Astrocyte of the cerebellum (primary cell): ENCODE data around the gene PCSK6.

Source experiments
- DNase-seq: peaks from one replicate; pipeline ENCODE4 v3.0.0-alpha.2; 2011; ENCODE audit warnings: low read depth
- H3K4me3 ChIP-seq: 2 replicates; pipeline ENCODE4 v1.5.1; 2011; ENCODE audit warnings: mild to moderate bottlenecking, low read depth, low read length, moderate library complexity
- in situ Hi-C: cut with HindIII; loops from 2 replicates; pipeline ENCODE4 v1.10.0; 2017; ENCODE audit warnings: low sequenced_read_pairs
- TF ChIP-seq, protein P1 (sequence below): IDR thresholded peaks from 2 replicates; pipeline ENCODE4 v1.5.1; 2012; ENCODE audit warnings: low read length, low read depth, moderate library complexity, mild to moderate bottlenecking; ENCODE audit errors: missing control alignments

PCSK6 gene

GRCh38 chr15:101490922-101491733 is 1.6 kb upstream of the PCSK6 start:
- TF ChIP-seq, protein P1, sequence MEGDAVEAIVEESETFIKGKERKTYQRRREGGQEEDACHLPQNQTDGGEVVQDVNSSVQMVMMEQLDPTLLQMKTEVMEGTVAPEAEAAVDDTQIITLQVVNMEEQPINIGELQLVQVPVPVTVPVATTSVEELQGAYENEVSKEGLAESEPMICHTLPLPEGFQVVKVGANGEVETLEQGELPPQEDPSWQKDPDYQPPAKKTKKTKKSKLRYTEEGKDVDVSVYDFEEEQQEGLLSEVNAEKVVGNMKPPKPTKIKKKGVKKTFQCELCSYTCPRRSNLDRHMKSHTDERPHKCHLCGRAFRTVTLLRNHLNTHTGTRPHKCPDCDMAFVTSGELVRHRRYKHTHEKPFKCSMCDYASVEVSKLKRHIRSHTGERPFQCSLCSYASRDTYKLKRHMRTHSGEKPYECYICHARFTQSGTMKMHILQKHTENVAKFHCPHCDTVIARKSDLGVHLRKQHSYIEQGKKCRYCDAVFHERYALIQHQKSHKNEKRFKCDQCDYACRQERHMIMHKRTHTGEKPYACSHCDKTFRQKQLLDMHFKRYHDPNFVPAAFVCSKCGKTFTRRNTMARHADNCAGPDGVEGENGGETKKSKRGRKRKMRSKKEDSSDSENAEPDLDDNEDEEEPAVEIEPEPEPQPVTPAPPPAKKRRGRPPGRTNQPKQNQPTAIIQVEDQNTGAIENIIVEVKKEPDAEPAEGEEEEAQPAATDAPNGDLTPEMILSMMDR, result no peak
- DNase-seq, result no peak
- in situ Hi-C loops, result no loop called here
- H3K4me3 ChIP-seq, result no peak overlapping the region

GRCh38 chr15:101490408-101490891 is 943 bp upstream of the PCSK6 start:
- in situ Hi-C loops, result no loop called here
- no peak overlapping the region for H3K4me3 ChIP-seq
- TF ChIP-seq, protein P1, result no peak
- no peak for DNase-seq

GRCh38 chr15:101489237-101489598 is 289 bp downstream of the PCSK6 start:
- TF ChIP-seq, protein P1, result no peak
- in situ Hi-C loops, result no loop called here
- DNase-seq, result no peak
- H3K4me3 ChIP-seq, result no peak overlapping the region

DNA sequence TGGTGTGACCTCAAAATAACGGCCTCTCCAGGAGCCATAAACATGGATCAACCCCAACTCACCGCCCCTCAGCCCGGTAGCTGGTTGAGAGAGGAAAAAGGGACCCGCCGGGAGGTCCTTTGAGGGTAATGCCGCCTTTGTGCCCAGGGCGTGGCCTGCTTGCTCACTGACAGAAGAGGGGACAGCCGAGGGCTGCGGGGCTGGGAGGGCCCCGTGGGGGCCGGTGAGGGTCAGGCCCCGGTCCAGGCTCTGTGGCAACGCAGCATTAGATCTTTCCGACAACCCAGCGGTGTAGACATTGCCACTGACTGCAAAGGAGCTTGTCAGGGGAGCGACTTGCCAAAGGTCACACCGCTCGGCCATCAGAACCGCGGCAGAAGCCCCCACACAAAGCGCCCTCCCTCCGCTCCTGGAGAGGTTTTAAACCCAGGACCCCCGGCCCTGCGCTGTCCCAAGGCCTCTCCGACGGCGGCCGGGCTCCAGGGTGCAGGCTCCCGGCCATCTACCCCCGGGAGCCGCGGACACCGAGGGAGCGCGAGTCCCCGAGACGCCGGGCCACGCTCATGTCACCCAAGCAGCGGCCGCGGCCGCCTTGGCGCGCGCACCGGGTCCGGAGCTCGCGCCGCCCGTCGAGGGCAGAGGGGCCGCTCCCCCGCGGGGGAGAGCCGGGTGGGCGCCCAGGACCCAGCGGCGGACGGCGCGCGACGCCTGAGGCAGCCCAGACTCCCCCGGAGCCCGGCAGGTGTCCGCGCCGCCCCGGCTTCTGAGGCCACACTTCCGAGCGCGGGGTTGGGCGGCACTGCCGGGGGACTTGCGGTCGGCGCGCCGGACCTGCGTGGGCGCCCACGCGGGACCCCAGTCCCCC is 975 bp downstream of the PCSK6 start:
- DNase-seq, result no peak
- in situ Hi-C loops, result no loop called here
- no peak overlapping the region for H3K4me3 ChIP-seq
- TF ChIP-seq, protein P1, result no peak

- TF ChIP-seq, protein P1, result no peak
- in situ Hi-C loops, result no loop called here
- DNase-seq, result no peak
- H3K4me3 ChIP-seq, result no peak overlapping the region
These were observed 2.6 kb downstream of the PCSK6 start for GRCh38 chr15:101486696-101487459.

GRCh38 chr15:101483462-101483861 is 6.0 kb downstream of the PCSK6 start:
- no peak for DNase-seq
- no peak overlapping the region for H3K4me3 ChIP-seq
- in situ Hi-C loops, result no loop called here
- TF ChIP-seq, protein P1, result no peak
